MM.1S (cell line): ENCODE measurements around the gene KLC4.

Source experiments
- DNase-seq: peaks from one replicate; pipeline ENCODE4 v3.0.0-alpha.2; 2015
- H2AFZ ChIP-seq: fragments of 300-600 bp; sonication (generic); 2 replicates; pipeline ENCODE4 v1.6.0; 2016; ENCODE audit warnings: antibody characterized with exemption, low read length
- H3F3A ChIP-seq: fragments of 300-600 bp; sonication (generic); 2 replicates; pipeline ENCODE4 v1.6.1; 2016; ENCODE audit warnings: mild to moderate bottlenecking, antibody characterized with exemption, low read length, moderate library complexity, mixed read lengths; ENCODE audit not compliant: insufficient read depth
- H3K27ac ChIP-seq: fragments of 300-600 bp; sonication (generic); 2 replicates; pipeline ENCODE4 v1.5.1; 2016; ENCODE audit warnings: mild to moderate bottlenecking, low read length
- H3K27me3 ChIP-seq: fragments of 300-600 bp; sonication (generic); replicated peaks from 2 replicates; pipeline ENCODE4 v1.6.0; 2016; ENCODE audit warnings: low read length; ENCODE audit not compliant: insufficient read depth
- H3K36me3 ChIP-seq: fragments of 300-600 bp; sonication (generic); replicated peaks from 2 replicates; pipeline ENCODE4 v1.6.1; 2016; ENCODE audit warnings: mild to moderate bottlenecking, low read length, mixed read lengths; ENCODE audit not compliant: insufficient read depth
- H3K4me1 ChIP-seq: fragments of 300-600 bp; sonication (generic); 2 replicates; pipeline ENCODE4 v1.6.1; 2016; ENCODE audit warnings: low read length, mixed read lengths
- H3K4me2 ChIP-seq: fragments of 300-600 bp; sonication (generic); 2 replicates; pipeline ENCODE4 v1.6.0; 2016; ENCODE audit warnings: low read depth, low read length
- H3K4me3 ChIP-seq: fragments of 300-600 bp; sonication (generic); 2 replicates; pipeline ENCODE4 v1.5.1; 2016; ENCODE audit warnings: low read length, mixed read lengths
- H3K79me2 ChIP-seq: fragments of 300-600 bp; sonication (generic); 2 replicates; pipeline ENCODE4 v1.6.1; 2016; ENCODE audit warnings: mixed run types, low read length, mixed read lengths
- H3K9ac ChIP-seq: fragments of 300-600 bp; sonication (generic); 2 replicates; pipeline ENCODE4 v1.6.1; 2016; ENCODE audit warnings: low read length, mixed read lengths
- H3K9me2 ChIP-seq: fragments of 300-600 bp; sonication (generic); replicated peaks from 2 replicates; pipeline ENCODE4 v1.6.1; 2016; ENCODE audit warnings: mild to moderate bottlenecking, low read length, mixed read lengths; ENCODE audit not compliant: insufficient read depth
- H3K9me3 ChIP-seq: fragments of 300-600 bp; sonication (generic); replicated peaks from 2 replicates; pipeline ENCODE4 v1.6.1; 2016; ENCODE audit warnings: mild to moderate bottlenecking, low read length, mixed read lengths; ENCODE audit not compliant: insufficient read depth
- H4K20me1 ChIP-seq: fragments of 300-600 bp; sonication (generic); 2 replicates; pipeline ENCODE4 v1.6.1; 2016; ENCODE audit warnings: mild to moderate bottlenecking, low read length, moderate library complexity, mixed read lengths; ENCODE audit not compliant: insufficient read depth
- CTCF ChIP-seq: fragments of 300-600 bp; sonication (generic); IDR thresholded peaks from 2 replicates; pipeline ENCODE4 v1.5.1; 2016; ENCODE audit warnings: antibody characterized with exemption, low read length, mixed read lengths
- EZH2 ChIP-seq: fragments of 300-600 bp; sonication (generic); optimal IDR thresholded peaks from 2 replicates; pipeline ENCODE3; 2017; ENCODE audit warnings: low read depth, mild to moderate bottlenecking, antibody characterized with exemption, low read length, mixed read lengths
- EZH2phosphoT487 ChIP-seq: fragments of 300-600 bp; sonication (generic); IDR thresholded peaks from 2 replicates; pipeline ENCODE4 v1.6.1; 2018; ENCODE audit warnings: antibody characterized with exemption, low read length

KLC4 gene

DNA sequence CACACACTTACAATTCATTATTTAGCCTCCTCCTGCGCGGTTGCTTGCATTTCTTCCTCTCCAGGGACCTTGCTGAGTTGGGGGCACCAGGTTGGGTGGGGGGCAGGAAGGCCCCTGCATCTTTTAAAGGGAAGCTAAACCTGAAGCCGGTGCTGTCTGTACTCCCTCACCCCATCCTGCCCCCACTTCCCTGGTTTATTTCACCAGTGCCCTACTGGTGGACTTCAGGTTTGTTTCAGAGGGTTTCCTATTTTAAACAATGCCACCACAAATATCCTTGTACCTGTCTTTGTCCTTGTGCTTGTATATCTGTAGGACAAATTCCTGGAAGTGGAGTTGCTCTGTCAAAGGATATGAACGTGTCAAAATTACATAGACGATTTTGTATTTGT is 37.7 kb downstream of the KLC4 start:
- H3K79me2 ChIP-seq: no peaks in the 10 kb centered on the region
- no peaks in the 10 kb centered on the region for H3K36me3 ChIP-seq
- H3K9me2 ChIP-seq: no peaks in the 10 kb centered on the region
- H2AFZ ChIP-seq: no peak overlapping the region
- DNase-seq: no peak
- no peak overlapping the region for H3K4me3 ChIP-seq
- H3K9ac ChIP-seq: no peak overlapping the region
- H3F3A ChIP-seq: no peaks in the 10 kb centered on the region
- no peak overlapping the region for H3K27ac ChIP-seq
- TF ChIP-seq EZH2 (no peak), CTCF (no peak), EZH2phosphoT487 (no peak)
- no peaks in the 10 kb centered on the region for H4K20me1 ChIP-seq
- H3K4me2 ChIP-seq: no peak overlapping the region
- H3K9me3 ChIP-seq: no peaks in the 10 kb centered on the region
- H3K4me1 ChIP-seq: no peaks in the 10 kb centered on the region
- H3K27me3 ChIP-seq: no peaks in the 10 kb centered on the region

- TF ChIP-seq CTCF (no peak), EZH2phosphoT487 (no peak), EZH2 (no peak)
- Histone ChIP-seq H4K20me1 (no peaks in the 10 kb centered on the region), H3K27me3 (no peaks in the 10 kb centered on the region), H3K9me3 (no peaks in the 10 kb centered on the region), H3K27ac (no peak overlapping the region), H3K4me1 (no peaks in the 10 kb centered on the region), H3K79me2 (no peaks in the 10 kb centered on the region), H2AFZ (no peak overlapping the region), H3K4me3 (no peak overlapping the region), H3K9ac (no peak overlapping the region), H3K36me3 (no peaks in the 10 kb centered on the region), H3K9me2 (no peaks in the 10 kb centered on the region), H3K4me2 (no peak overlapping the region), H3F3A (no peaks in the 10 kb centered on the region)
- DNase-seq: no peak
These were observed 38.1 kb downstream of the KLC4 start for GRCh38 chr6:43097502-43097901.

GRCh38 chr6:43101497-43101896 is 42.1 kb downstream of the KLC4 start:
- no peak overlapping the region for H2AFZ ChIP-seq
- no peak overlapping the region for H3K4me2 ChIP-seq
- TF ChIP-seq EZH2phosphoT487: no peak
- TF ChIP-seq CTCF: no peak
- TF ChIP-seq EZH2: no peak
- no peak overlapping the region for H3K27ac ChIP-seq
- H3F3A ChIP-seq: no peaks in the 10 kb centered on the region
- no peak overlapping the region for H3K4me3 ChIP-seq
- H3K9me3 ChIP-seq: no peaks in the 10 kb centered on the region
- H3K9ac ChIP-seq: no peak overlapping the region
- no peaks in the 10 kb centered on the region for H3K79me2 ChIP-seq
- no peaks in the 10 kb centered on the region for H3K27me3 ChIP-seq
- H4K20me1 ChIP-seq: no peaks in the 10 kb centered on the region
- no peaks in the 10 kb centered on the region for H3K36me3 ChIP-seq
- H3K4me1 ChIP-seq: no peaks in the 10 kb centered on the region
- DNase-seq: no peak
- no peaks in the 10 kb centered on the region for H3K9me2 ChIP-seq
